ENCODE results near the gene SPHK1.

SPHK1 gene

DNA sequence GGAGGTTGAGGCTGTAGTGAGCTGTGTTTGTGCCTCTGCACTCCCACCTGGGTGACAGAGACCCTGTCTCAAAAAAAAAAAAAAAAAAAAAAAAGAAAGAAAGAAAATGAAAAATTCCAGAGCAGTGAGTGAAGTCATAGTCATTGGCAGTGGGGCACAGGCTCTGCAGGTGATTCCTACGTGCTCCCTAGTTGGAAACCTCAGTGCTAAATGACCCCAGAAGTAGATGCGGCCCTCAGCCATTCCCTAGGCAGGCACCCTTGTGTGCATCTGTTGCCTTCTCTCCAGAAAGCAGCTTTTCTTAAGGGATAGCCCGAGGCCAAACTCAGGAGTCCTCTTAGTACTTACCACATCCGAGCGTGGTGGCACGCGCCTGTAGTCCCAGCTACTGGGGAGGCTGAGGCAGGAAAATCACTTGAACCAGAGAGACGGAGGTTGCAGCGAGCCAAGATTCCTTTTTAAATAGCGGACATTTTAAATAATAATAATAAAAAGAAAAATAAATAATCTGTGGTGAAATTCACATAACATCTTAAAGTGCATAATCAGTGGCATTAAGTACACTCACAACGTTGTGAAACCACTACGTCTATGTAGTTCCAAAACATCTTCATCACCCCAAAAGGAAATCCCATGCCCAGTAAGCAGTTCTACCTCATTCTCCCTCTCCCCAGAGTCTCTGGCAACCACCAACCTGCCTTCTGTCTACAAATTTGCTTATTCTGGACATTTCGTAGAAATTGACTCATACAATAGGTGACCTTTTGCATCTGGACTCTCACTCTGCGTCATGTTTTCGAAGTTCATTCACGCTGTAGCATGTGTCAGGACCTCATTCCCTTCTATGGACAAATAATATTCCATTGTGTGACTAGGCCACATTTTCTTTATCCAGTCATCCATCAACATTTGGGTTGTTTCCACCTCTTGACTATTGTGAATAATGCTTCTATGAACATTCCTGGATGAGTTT lies 12.5 kb upstream of the SPHK1 start:
- no peaks in the 10 kb centered on the region for H3K27me3 Mint-ChIP-seq
- no peaks in the 10 kb centered on the region for H3K36me3 Mint-ChIP-seq
- H3K4me3 Mint-ChIP-seq: no peak overlapping the region
- H3K9me3 Mint-ChIP-seq (ENCODE audit: low read depth): no peaks in the 10 kb centered on the region
- no peak overlapping the region for H3K27ac Mint-ChIP-seq
- no peaks in the 10 kb centered on the region for H3K4me1 Mint-ChIP-seq (ENCODE audit: low read depth)

DNA sequence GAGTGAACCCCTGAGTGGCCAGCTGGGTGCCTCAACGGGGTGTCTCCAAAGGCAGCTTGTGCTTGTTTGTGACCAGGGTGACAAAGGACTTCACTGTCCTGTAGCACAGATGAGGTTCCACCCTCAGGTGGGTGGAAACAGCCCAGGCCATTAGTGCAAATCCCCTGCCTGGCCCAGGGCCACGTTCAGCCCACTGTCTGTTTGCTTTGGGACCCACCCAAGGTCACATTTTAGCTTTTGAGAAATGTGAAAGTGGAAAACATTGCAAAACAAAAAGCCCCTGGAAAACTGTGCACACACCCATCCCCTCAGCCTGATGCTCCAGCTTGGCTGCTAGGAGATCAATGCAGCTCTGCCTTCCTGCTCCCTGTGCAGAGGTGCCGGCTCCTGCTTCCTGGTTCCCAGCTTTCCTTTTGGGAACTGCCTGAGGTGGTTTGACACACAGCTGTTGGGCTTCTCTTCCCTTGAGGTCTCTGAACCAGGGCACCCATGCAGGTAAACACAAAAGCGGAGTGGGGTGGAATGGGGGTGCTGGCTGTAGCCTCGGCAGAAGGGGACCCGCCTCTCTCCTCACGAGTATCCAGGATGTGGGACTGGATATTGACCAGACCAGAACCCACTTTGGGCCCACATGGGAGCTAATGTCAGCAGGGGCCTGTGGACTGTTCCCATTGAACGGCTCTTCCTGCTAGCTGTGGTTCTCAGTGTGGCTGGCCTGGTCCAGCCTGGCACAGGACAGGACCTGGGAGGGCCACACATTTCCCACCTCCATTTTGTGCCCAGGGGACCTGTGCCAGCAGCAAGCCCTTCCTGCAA lies 7.9 kb upstream of the SPHK1 start:
- no peaks in the 10 kb centered on the region for H3K4me1 Mint-ChIP-seq (ENCODE audit: low read depth)

DNA sequence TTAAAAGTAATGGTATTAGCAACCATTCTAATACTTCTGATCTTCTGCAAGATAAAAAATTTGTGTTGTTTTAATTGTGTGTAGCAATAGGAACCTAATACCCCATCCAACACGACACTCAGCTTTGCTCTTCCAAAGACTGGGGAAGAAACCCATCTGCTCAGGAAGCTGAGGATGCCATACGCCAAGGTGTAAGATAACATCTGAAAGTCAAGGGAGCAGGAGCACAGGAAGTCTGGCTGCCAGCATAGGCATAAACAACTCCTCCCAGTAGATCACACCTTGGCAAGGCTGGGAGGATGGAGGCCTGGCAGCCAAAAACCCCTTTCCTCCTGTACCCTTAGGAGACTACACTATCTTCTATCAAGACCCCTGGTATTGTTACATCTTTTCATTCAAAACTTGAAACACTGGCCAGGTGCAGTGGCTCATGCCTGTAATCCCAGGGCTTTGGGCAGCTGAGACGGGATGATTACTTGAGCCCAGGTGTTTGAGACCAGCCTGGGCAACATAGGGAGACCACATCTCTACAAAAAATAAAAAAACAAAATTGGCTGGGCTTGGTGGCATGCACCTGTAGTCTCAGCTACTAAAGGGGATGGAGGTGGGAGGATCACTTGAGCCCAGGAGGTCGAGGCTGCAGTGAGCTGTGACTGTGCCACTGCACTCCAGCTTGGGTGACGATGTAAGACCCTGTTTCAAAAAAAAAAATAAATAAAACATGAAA lies 5.7 kb upstream of the SPHK1 start:
- H3K4me3 Mint-ChIP-seq: no peak overlapping the region
- no peaks in the 10 kb centered on the region for H3K36me3 Mint-ChIP-seq
- peaks cover 4% of the 10 kb centered on the region for H3K4me1 Mint-ChIP-seq (ENCODE audit: low read depth)
- H3K9me3 Mint-ChIP-seq (ENCODE audit: low read depth): no peaks in the 10 kb centered on the region
- no peaks in the 10 kb centered on the region for H3K27me3 Mint-ChIP-seq
- no peak overlapping the region for H3K27ac Mint-ChIP-seq

More for the DNA sequence above, 7.9 kb upstream of the SPHK1 start:
- Mint-ChIP-seq H3K36me3 (no peaks in the 10 kb centered on the region), H3K27me3 (no peaks in the 10 kb centered on the region), H3K4me3 (no peak overlapping the region), H3K9me3 (ENCODE audit: low read depth) (no peaks in the 10 kb centered on the region), H3K27ac (no peak overlapping the region)

DNA sequence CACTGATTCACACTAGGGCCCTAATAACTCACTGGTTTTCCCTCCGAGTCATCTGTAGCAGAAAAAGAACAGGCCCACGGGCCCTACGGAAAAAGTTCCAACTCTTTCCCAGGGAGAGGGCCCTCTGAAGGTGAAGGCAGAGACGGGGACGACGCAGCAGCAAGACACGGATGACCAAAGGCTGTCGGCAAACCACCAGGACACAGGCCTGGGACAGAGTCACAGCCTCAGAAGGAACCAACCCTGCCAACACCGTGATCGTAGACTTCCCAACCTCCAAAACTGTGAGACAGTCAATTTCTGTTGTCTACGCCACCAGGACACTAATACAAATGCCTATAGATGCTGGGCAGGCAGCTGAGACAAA lies 5.2 kb upstream of the SPHK1 start:
- Mint-ChIP-seq H3K4me1 (ENCODE audit: low read depth) (peaks cover 6% of the 10 kb centered on the region), H3K4me3 (no peak overlapping the region), H3K27me3 (no peaks in the 10 kb centered on the region), H3K9me3 (ENCODE audit: low read depth) (no peaks in the 10 kb centered on the region), H3K36me3 (no peaks in the 10 kb centered on the region), H3K27ac (no peak overlapping the region)

DNA sequence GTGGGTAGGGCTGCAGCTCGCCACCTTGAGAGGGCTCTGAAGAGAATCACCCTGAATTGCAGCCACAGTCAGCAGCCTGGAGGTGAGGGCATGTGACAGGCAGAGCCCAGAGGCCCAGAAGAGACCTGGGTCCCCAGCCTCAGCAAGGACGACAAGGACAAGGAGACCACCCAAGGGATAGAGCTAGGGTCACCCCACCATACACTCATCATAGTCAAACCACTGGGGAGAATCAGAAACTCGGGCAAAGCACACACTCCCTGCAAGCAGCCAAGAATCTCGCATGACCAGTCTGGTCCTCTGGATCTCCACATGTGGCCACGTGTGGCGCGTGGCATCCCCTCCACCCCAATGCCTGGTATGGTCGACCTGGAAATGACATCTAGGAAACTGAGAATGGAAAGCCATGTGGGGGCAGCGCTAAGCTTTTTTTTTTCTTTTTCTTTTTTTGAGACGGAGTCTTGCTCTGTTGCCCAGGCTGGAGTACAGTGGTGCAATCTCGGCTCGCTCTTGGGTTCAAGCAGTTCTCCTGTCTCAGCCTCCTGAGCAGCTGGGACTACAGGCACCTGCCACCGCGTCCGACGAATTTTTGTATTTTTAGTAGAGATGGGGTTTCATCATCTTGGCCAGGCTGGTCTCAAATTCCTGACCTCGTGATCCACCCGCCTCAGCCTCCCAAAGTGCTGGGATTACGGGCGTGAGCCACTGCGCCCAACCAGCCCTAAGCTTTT lies 4.6 kb upstream of the SPHK1 start:
- Mint-ChIP-seq H3K9me3 (ENCODE audit: low read depth) (no peaks in the 10 kb centered on the region), H3K27me3 (no peaks in the 10 kb centered on the region), H3K27ac (no peak overlapping the region), H3K4me1 (ENCODE audit: low read depth) (peaks cover 6% of the 10 kb centered on the region), H3K36me3 (no peaks in the 10 kb centered on the region), H3K4me3 (no peak overlapping the region)

DNA sequence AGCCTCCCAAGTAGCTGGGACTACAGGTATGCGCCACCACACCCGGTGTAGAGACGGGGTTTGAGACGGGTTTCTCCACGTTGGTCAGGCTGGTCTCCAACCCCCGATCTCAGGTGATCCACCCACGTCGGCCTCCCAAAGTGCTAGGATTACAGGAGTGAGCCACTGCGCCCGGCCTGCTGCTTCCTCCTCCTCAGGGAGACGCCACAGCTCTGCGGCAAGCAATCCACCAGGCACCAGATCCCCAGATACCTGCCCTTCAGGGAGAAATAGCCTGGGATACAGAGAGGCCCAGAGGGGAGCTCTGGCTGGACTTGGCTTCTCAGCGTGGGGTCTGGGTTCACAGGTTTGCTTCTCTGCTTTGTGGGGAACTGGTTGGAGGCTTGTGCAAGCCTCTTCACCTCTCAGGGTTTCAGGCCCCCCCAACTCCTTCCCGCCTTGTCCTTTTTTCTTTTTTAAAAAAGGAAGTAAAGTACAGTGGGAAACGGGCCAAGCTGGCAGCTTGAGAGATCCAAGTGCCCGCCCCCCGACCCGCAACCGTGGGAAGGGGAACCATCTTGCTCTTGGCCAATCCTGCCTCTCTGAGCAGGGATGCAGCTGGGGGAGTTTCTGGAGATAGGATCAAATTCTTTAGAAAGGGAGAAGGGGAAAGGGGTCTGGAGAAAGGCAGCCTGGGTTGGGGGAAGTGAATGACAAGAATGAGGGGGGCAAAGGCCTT lies 2.6 kb upstream of the SPHK1 start:
- H3K4me1 Mint-ChIP-seq (ENCODE audit: low read depth): peaks cover 10% of the 10 kb centered on the region
- no peaks in the 10 kb centered on the region for H3K27me3 Mint-ChIP-seq
- no peak overlapping the region for H3K27ac Mint-ChIP-seq
- no peaks in the 10 kb centered on the region for H3K9me3 Mint-ChIP-seq (ENCODE audit: low read depth)
- H3K4me3 Mint-ChIP-seq: no peak overlapping the region
- H3K36me3 Mint-ChIP-seq: no peaks in the 10 kb centered on the region

DNA sequence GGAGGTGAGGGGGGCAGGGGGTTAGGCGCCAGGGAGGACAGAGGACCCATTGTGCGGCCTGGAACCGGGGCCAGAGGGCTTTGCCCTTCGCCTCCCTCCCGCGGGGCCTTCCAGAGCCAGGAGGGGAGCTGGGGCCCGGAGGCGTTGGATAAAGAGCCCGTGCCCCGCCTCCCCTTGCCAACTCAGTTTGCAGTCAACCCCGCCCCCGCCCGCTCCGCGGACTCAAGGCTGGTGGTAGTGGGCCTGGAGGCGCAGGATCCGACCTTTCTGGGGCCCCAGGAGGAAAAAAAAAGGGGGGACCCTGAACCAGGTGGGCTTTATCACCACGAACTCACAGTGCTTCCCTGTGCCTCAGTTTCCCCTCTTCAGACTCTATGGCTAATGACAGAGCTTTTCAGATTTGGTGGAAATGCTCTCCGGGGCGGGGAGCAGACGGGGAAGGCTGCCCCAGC lies 2.0 kb upstream of the SPHK1 start:
- no peaks in the 10 kb centered on the region for H3K27me3 Mint-ChIP-seq
- peaks cover 10% of the 10 kb centered on the region for H3K4me1 Mint-ChIP-seq (ENCODE audit: low read depth)
- H3K4me3 Mint-ChIP-seq: peak overlapping the region; percentile 87
- no peak overlapping the region for H3K27ac Mint-ChIP-seq
- H3K9me3 Mint-ChIP-seq (ENCODE audit: low read depth): no peaks in the 10 kb centered on the region
- H3K36me3 Mint-ChIP-seq: no peaks in the 10 kb centered on the region

DNA sequence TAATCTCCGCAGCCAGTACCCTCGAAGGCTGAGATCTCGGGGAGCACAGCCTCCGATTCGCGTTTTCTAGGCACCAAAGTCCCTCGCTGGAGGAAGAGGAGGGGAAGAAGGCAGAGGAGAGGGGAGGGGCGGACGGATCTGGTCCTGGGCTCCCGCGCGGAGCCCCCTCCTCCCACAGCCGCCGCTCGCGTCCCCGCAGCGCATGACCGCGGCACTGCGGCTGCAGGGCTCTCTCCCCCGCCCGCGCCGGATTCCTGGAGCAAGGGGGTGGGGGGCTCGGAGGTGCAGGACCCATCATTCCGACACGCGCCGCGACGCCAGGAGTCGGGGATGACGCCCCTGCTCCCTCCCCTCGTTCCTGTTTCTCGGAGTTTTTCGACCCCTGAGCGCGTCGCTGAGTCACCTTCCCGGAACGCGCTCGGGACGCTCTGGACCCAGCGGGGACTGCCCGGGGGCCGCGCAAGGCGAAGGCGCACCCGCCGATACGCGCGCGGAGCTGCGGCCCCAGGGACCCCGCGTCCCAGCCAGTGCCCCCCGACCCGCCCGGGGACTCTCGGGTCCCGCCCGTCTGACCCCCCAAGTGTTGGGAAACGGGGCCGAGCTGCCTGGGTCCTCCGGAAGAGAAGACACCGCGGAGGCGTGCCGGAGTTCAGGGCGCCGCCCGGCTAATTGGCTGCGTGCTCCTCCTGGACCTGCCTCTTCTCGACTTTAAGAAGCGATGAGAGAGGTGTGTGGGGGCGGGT lies 1.4 kb upstream of the SPHK1 start:
- Mint-ChIP-seq H3K4me1 (ENCODE audit: low read depth) (peaks cover 10% of the 10 kb centered on the region), H3K36me3 (no peaks in the 10 kb centered on the region), H3K27me3 (no peaks in the 10 kb centered on the region), H3K9me3 (ENCODE audit: low read depth) (no peaks in the 10 kb centered on the region), H3K27ac (no peak overlapping the region), H3K4me3 (peak overlapping the region; percentile 91)

DNA sequence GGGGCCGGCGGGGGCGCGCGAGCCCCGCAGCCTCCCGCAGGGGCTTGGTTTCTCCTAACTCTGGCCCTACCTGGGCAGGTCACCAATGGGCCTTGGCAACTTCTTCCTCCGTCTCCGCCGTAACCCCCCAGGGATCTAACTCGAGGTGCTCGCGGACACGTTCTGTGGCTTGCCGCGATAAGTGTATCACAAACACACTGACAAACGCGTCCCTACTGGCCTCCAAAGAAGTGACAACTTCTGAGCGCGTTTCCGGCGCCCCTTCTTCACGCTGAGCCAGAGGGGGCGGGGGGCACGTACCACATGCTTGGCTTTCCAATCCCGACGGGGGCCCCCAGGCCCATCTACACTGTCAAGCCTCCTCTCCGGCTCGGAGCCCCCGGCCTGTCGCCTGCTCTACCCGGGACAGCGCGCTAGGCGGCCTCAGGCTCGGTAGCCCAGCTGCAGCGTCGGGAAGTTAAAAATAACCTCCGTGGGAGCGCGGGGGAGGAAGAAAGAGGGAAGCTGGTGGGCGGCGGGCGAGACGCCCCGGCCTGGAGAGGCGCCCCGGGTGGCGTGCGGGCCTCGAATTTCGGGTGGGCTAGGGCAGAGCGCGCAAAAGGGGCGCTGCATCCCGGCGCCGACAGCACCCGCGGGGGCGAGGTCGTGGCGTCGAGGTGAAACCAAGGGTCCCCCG lies 725 bp upstream of the SPHK1 start:
- peak overlapping the region; percentile 80 for H3K27ac Mint-ChIP-seq
- no peaks in the 10 kb centered on the region for H3K9me3 Mint-ChIP-seq (ENCODE audit: low read depth)

DNA sequence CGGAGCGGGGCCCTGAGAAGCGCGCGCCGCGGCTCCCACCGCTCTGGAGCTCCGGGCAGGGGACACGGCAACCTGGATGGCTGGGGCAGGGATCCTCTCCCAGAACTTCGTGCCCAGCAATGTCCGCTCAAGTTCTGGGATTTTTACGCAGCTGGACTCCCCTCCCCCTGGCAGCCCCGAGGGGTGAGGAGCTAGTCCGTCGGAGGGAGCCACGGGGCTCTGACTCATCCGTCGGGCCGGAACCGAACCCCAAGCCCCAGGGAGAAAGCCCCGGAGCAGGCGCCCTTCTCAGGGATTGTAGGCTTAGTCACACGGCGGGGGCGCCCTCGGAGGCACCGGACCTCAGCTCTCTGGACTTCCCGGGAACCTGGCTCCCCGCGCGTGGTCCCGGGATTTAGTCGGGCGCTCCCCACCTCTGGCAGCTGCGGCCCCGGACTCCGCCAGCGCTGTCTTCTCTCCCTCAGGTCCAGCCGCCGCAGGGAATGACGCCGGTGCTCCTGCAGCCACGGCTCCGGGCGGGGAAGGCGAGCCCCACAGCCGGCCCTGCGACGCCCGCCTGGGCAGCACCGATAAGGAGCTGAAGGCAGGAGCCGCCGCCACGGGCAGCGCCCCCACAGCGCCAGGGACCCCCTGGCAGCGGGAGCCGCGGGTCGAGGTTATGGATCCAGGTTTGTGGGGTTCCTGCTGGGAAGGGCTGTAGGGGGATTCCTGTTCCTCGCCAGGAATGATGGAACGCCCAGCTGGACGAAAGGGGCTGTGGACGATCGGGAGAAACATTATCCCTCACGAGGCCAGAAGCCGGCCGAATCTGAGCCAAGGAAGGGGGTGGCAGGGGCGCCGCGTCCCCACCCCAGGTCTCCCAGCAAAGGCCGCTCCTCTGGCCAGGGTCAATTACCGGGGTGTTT lies 830 bp downstream of the SPHK1 start:
- Mint-ChIP-seq H3K36me3 (no peaks in the 10 kb centered on the region), H3K4me1 (ENCODE audit: low read depth) (peaks cover 10% of the 10 kb centered on the region), H3K9me3 (ENCODE audit: low read depth) (no peaks in the 10 kb centered on the region), H3K4me3 (peak overlapping the region; percentile 69), H3K27me3 (no peaks in the 10 kb centered on the region), H3K27ac (no peak overlapping the region)

More for the DNA sequence above, 725 bp upstream of the SPHK1 start:
- Mint-ChIP-seq H3K4me1 (ENCODE audit: low read depth) (peaks cover 10% of the 10 kb centered on the region), H3K27me3 (no peaks in the 10 kb centered on the region), H3K4me3 (peak overlapping the region; percentile 91), H3K36me3 (no peaks in the 10 kb centered on the region)

DNA sequence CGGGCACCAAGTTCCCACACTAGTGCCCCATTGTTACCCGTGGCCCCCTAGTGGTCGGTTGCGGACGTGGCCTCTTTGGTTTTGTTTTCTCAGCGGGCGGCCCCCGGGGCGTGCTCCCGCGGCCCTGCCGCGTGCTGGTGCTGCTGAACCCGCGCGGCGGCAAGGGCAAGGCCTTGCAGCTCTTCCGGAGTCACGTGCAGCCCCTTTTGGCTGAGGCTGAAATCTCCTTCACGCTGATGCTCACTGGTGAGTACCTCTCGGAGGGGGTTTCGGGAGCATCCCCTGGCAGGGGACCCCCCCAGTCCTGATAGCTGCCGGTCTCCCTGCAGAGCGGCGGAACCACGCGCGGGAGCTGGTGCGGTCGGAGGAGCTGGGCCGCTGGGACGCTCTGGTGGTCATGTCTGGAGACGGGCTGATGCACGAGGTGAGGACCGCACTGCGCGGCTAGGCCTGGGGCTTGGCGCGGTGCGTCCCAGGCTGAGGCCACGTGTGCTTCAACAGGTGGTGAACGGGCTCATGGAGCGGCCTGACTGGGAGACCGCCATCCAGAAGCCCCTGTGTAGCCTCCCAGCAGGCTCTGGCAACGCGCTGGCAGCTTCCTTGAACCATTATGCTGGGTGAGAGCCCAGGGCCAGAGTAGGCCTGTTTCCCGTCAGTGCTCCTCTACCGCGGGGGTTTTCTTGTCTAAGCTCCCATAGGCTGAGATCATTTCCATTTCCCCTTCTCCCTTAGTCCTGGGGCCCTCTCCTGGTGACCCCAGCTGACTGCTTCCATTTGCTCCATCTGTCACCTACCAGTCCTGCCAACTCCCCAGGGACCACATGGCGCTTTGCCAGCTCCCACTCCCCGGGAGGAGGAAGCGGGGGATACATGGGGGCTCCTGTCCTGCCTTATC lies 1.7 kb downstream of the SPHK1 start:
- Mint-ChIP-seq H3K4me3 (peak overlapping the region; percentile 69), H3K36me3 (no peaks in the 10 kb centered on the region), H3K9me3 (ENCODE audit: low read depth) (no peaks in the 10 kb centered on the region), H3K27me3 (no peaks in the 10 kb centered on the region), H3K27ac (peak overlapping the region; percentile 22), H3K4me1 (ENCODE audit: low read depth) (peaks cover 10% of the 10 kb centered on the region)
